Neural progenitor cell (in vitro differentiated cells): ENCODE data around the gene UNG.

Source experiments
- EZH2 ChIP-seq: fragments of 200-600 bp; sonication (generic); IDR thresholded peaks from 2 replicates; pipeline ENCODE4 v1.6.1; 2017; ENCODE audit warnings: antibody characterized with exemption, mild to moderate bottlenecking, moderate library complexity
- EZH2phosphoT487 ChIP-seq: fragments of 200-600 bp; sonication (generic); IDR thresholded peaks from 2 replicates; pipeline ENCODE4 v1.6.1; 2017; ENCODE audit warnings: antibody characterized with exemption
- TF ChIP-seq, protein P1 (sequence below): fragments of 200-600 bp; sonication (generic); IDR thresholded peaks from 2 replicates; pipeline ENCODE4 v1.5.1; 2017; ENCODE audit warnings: antibody characterized with exemption, mild to moderate bottlenecking

DNA sequence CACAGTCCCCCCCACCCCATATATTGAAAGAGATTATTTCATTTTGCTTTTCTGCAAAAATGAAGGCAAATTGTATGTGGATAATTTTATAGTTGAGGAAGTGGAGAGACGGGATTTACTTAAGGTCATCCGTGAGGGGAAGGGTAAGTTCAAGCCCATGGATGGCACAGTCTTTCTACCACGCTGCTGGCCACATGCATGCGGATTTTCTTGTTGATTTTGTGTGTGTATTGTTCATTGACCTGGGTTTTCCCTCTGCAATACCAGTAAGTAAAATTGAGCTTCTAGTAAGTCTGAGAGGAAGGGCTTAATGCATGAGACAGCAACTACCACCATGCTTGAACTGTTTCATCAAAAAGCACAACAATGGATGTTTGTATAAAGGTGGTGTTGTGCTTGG, 54.1 kb downstream of the UNG start:
- TF ChIP-seq, protein P1, sequence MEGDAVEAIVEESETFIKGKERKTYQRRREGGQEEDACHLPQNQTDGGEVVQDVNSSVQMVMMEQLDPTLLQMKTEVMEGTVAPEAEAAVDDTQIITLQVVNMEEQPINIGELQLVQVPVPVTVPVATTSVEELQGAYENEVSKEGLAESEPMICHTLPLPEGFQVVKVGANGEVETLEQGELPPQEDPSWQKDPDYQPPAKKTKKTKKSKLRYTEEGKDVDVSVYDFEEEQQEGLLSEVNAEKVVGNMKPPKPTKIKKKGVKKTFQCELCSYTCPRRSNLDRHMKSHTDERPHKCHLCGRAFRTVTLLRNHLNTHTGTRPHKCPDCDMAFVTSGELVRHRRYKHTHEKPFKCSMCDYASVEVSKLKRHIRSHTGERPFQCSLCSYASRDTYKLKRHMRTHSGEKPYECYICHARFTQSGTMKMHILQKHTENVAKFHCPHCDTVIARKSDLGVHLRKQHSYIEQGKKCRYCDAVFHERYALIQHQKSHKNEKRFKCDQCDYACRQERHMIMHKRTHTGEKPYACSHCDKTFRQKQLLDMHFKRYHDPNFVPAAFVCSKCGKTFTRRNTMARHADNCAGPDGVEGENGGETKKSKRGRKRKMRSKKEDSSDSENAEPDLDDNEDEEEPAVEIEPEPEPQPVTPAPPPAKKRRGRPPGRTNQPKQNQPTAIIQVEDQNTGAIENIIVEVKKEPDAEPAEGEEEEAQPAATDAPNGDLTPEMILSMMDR = no peak
- TF ChIP-seq EZH2 = no peak
- no peak for TF ChIP-seq EZH2phosphoT487
